HepG2 (cell line): ENCODE measurements around the gene RASA3. TPM values are rescaled to one million over a fixed set of nuclear protein-coding genes. Genes with fewer than 3 reads are reported as not detected.

Experiments
- ATAC-seq: fragments of 200-7000 bp; cut with Tn5 transposase; 3 replicates; pipeline ENCODE4 v1.9.1; 2020; ENCODE audit warnings: mild to moderate bottlenecking, moderate library complexity
- BruUV-seq: library from RNA; stranded (reverse); fragments of 400-500 nt; replicated peaks from 2 replicates; lab custom pipeline; 2021; lab: Mats Ljungman, UMichigan
- CTCF ChIA-PET: fragments of 300-600 bp; formaldehyde crosslinking; extraction: SDS; loops from one replicate; lab custom pipeline; 2021; ENCODE audit warnings: low total read pairs, inconsistent platforms, low intra/inter-chr PET ratio; lab: Yijun Ruan, JAX
- POLR2A ChIA-PET: fragments of 350-600 bp; sonication (Branson Sonifier 250); formaldehyde crosslinking; loops from one replicate; lab custom pipeline; 2020; ENCODE audit warnings: antibody characterized with exemption, inconsistent platforms; lab: Yijun Ruan, JAX
- DNase-seq: peaks from one replicate; pipeline ENCODE4 v3.0.0-alpha.2; 2015; ENCODE audit warnings: low spot score
- FAIRE-seq: peaks from 3 replicates; lab custom pipeline; 2011; peaks lifted over from hg19 to GRCh38; lab: Jason Lieb, UNC
- H2AFZ ChIP-seq: one replicate; pipeline ENCODE4 v1.6.1; 2011; ENCODE audit warnings: low read length, inconsistent platforms
- H3K27ac ChIP-seq: fragments of 300-600 bp; 3 replicates; pipeline ENCODE4 v1.8.0; 2011; ENCODE audit warnings: mixed run types, mild to moderate bottlenecking, mixed read lengths, low read length, inconsistent platforms; ENCODE audit not compliant: insufficient read depth; ENCODE audit errors: extremely low read length
- H3K27me3 ChIP-seq, 2 experiments: fragments of 200-600 bp in 1 of 2; 2 replicates in 1 of 2; 3 replicates in 1 of 2; pipeline versions ENCODE4 v1.6.0 to v1.8.0; 2011; ENCODE audit warnings: low read length in 2 of 2, mild to moderate bottlenecking in 2 of 2, moderate library complexity in 2 of 2, inconsistent platforms in 1 of 2; ENCODE audit not compliant: insufficient read depth in 2 of 2, control insufficient read depth in 1 of 2
- H3K36me3 ChIP-seq, 2 experiments: fragments of 200-600 bp in 1 of 2; replicated peaks in 1 of 2; 2 replicates in 1 of 2; 3 replicates in 1 of 2; pipeline versions ENCODE4 v1.5.1 to v1.8.0; 2011; ENCODE audit warnings: low read length in 2 of 2, inconsistent platforms in 1 of 2; ENCODE audit not compliant: insufficient read depth in 2 of 2, control insufficient read depth in 1 of 2
- H3K4me1 ChIP-seq: 2 replicates; pipeline ENCODE4 v1.5.1; 2012; ENCODE audit warnings: low read length, inconsistent platforms; ENCODE audit not compliant: insufficient read depth
- H3K4me2 ChIP-seq: 2 replicates; pipeline ENCODE4 v1.6.0; 2011; ENCODE audit warnings: low read depth, low read length, inconsistent platforms
- H3K4me3 ChIP-seq, 3 experiments: fragments of 200-600 bp in 1 of 3; sonication (generic), shearing (Covaris generic) in 1 of 3; replicated peaks in 1 of 3; 2 replicates each; pipeline ENCODE4 v1.5.1; 2011 to 2016; ENCODE audit warnings: low read length in 3 of 3, inconsistent platforms in 2 of 3, low read depth in 2 of 3, mild to moderate bottlenecking in 2 of 3, control low read depth in 1 of 3, mixed read lengths in 1 of 3; ENCODE audit not compliant: insufficient read depth in 1 of 3
- H3K79me2 ChIP-seq: one replicate; pipeline ENCODE4 v1.6.1; 2011; ENCODE audit warnings: low read length, inconsistent platforms; ENCODE audit not compliant: insufficient read depth
- H3K9ac ChIP-seq: 2 replicates; pipeline ENCODE4 v1.6.0; 2011; ENCODE audit warnings: mild to moderate bottlenecking, low read depth, low read length, inconsistent platforms; ENCODE audit not compliant: insufficient read depth
- H3K9me3 ChIP-seq: 2 replicates; pipeline ENCODE4 v1.5.1; 2012; ENCODE audit warnings: mild to moderate bottlenecking, low read length
- H4K20me1 ChIP-seq: 2 replicates; pipeline ENCODE4 v1.6.0; 2011; ENCODE audit warnings: inconsistent platforms, mild to moderate bottlenecking, low read length, moderate library complexity; ENCODE audit not compliant: insufficient read depth
- GTF3A ChIP-seq: sonication (generic); formaldehyde crosslinking; conservative IDR thresholded peaks from 2 replicates; pipeline ENCODE4 v1.4.0; 2020; ENCODE audit warnings: mild to moderate bottlenecking, missing genetic modification reagents
- IKZF4 ChIP-seq: sonication (generic); formaldehyde crosslinking; IDR thresholded peaks from 2 replicates; pipeline ENCODE4 v1.5.1; 2020; ENCODE audit warnings: borderline replicate concordance, mild to moderate bottlenecking, low read depth, missing genetic modification reagents; ENCODE audit errors: not compliant biosample characterization
- MIER3 ChIP-seq: IDR thresholded peaks from 2 replicates; pipeline ENCODE4 v1.6.1; 2016; ENCODE audit warnings: missing compliant biosample characterization, borderline replicate concordance
- MYC ChIP-seq: sonication (generic); formaldehyde crosslinking; IDR thresholded peaks from 2 replicates; pipeline ENCODE4 v1.9.0; 2021; ENCODE audit warnings: missing genetic modification reagents, borderline replicate concordance
- NCOA5 ChIP-seq: sonication (generic); formaldehyde crosslinking; IDR thresholded peaks from 2 replicates; pipeline ENCODE4 v1.4.0; 2020; ENCODE audit warnings: missing genetic modification reagents
- NFKB2 ChIP-seq: sonication (generic); formaldehyde crosslinking; IDR thresholded peaks from 2 replicates; pipeline ENCODE4 v1.4.0; 2020; ENCODE audit warnings: missing genetic modification reagents, borderline replicate concordance
- NKX3-1 ChIP-seq: sonication (generic); formaldehyde crosslinking; IDR thresholded peaks from 2 replicates; pipeline ENCODE4 v1.5.0; 2020; ENCODE audit warnings: missing genetic modification reagents
- ZFP36L2 ChIP-seq: sonication (generic); formaldehyde crosslinking; IDR thresholded peaks from 2 replicates; pipeline ENCODE4 v1.4.0; 2020; ENCODE audit warnings: missing genetic modification reagents
- ZNF10 ChIP-seq: sonication (generic); formaldehyde crosslinking; IDR thresholded peaks from 2 replicates; pipeline ENCODE4 v1.4.0; 2020; ENCODE audit warnings: mild to moderate bottlenecking, low read depth, missing genetic modification reagents, borderline replicate concordance
- ZNF383 ChIP-seq: sonication (generic); formaldehyde crosslinking; IDR thresholded peaks from 2 replicates; pipeline ENCODE4 v1.4.0; 2020; ENCODE audit warnings: missing genetic modification reagents, mild to moderate bottlenecking, borderline replicate concordance
- WGBS: methylation state at CpG from one replicate; pipeline ENCODE4 v1.1.6; 2017; ENCODE audit warnings: low lambda C conversion rate; 5-methylcytosine and 5-hydroxymethylcytosine counted together
- in situ Hi-C: cut with HindIII; loops from 2 replicates; pipeline ENCODE4 v1.10.0; 2017; ENCODE audit warnings: low pct_unique_long_range_greater_than_20kb; ENCODE audit not compliant: extremely low pct_ligation_motif_present
- intact Hi-C: fragments of 100-400 bp; cut with micrococcal nuclease; formaldehyde crosslinking; loops from one replicate; pipeline ENCODE4 v1.10.0; 2022; ENCODE audit not compliant: unreplicated experiment
- polyA plus RNA-seq, 8 experiments: library from polyadenylated mRNA; depleted of rRNA in 3 of 8; stranded (reverse) in 7 of 8; unstranded in 1 of 8; fragments of >200 nt; fragmentation: Illumina TruSeq in 4 of 8; extraction: Trizol in 4 of 8; gene quantifications; 2 replicates each; pipeline versions ENCODE4 v1.2.1 to v1.2.3, GENCODE V29; 2011 to 2016; ENCODE audit warnings: low read depth in 4 of 8, missing spikeins in 1 of 8, mixed read lengths in 1 of 8; ENCODE audit not compliant: insufficient read depth in 1 of 8
- total RNA-seq, 5 experiments: library from RNA; depleted of rRNA; stranded (reverse); fragments of >200 nt; fragmentation: Illumina TruSeq; extraction: Trizol; gene quantifications; 2 replicates each; pipeline ENCODE4 v1.2.3, GENCODE V29; 2016; ENCODE audit warnings: low read depth in 1 of 5
- TF ChIP-seq, protein P1 (sequence below): sonication (generic); formaldehyde crosslinking; IDR thresholded peaks from 2 replicates; pipeline ENCODE4 v1.8.1; 2023; ENCODE audit warnings: mild to moderate bottlenecking, inconsistent platforms, moderate library complexity, missing genetic modification reagents, borderline replicate concordance
- TF ChIP-seq, protein P2 (sequence below): sonication (generic); formaldehyde crosslinking; IDR thresholded peaks from 2 replicates; pipeline ENCODE4 v1.4.0; 2020; ENCODE audit warnings: missing genetic modification reagents; ENCODE audit errors: not compliant biosample characterization
- TF ChIP-seq, protein P3 (sequence below): sonication (generic); formaldehyde crosslinking; conservative IDR thresholded peaks from 2 replicates; pipeline ENCODE4 v1.8.1; 2023; ENCODE audit warnings: missing genetic modification reagents

RASA3 gene
- total and polyA plus RNA-seq, 2 of the 13 experiments (the other 11 are each of a cell fraction or from before 2014, with no cell fraction given): 0.05 TPM; not detected in 1

DNA sequence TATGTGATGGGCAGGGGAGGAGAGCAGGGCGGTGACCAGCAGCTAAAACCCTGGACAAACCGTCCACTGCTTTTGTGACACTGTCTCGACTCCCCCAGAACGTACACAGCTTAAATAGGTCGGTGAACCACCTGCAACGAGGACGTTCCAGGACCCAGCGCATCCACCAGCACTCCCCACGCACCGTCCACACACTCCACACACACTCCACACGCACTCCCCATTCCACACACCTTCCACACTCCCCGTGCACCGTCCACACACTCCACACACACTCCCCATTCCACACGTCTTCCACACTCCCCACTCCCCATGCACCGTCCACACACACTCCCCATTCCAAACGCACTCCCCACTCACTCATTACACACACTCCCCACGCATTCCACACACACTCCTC is 120.3 kb downstream of the RASA3 start:
- BruUV-seq: no TSS peak
- no peak for DNase-seq
- no peak for TF ChIP-seq MYC (CRISPR knock-in tag)
- no peak for TF ChIP-seq GTF3A (CRISPR knock-in tag)
- TF ChIP-seq, protein P1, sequence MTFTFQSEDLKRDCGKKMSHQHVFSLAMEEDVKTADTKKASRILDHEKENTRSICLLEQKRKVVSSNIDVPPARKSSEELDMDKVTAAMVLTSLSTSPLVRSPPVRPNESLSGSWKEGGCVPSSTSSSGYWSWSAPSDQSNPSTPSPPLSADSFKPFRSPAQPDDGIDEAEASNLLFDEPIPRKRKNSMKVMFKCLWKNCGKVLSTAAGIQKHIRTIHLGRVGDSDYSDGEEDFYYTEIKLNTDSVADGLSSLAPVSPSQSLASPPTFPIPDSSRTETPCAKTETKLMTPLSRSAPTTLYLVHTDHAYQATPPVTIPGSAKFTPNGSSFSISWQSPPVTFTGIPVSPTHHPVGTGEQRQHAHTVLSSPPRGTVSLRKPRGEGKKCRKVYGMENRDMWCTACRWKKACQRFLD (CRISPR knock-in tag): no peak
- TF ChIP-seq ZFP36L2 (CRISPR knock-in tag): no peak
- no peak for TF ChIP-seq NCOA5 (CRISPR knock-in tag)
- no peak for TF ChIP-seq NFKB2 (CRISPR knock-in tag)
- no peak for TF ChIP-seq NKX3-1 (CRISPR knock-in tag)
- FAIRE-seq: no peak
- Histone ChIP-seq H3K9ac (no peak overlapping the region), H3K4me2 (no peak overlapping the region), H4K20me1 (no peaks in the 10 kb centered on the region), H3K27ac (no peak overlapping the region), H2AFZ (no peak overlapping the region), H3K36me3 (no peaks in the 10 kb centered on the region), H3K9me3 (no peaks in the 10 kb centered on the region), H3K4me3 (no peak overlapping the region), H3K27me3 (peaks cover 6 to 43% of the 10 kb centered on the region in 2 experiments; a peak in 4 of 5 replicates), H3K4me1 (no peaks in the 10 kb centered on the region), H3K79me2 (no peaks in the 10 kb centered on the region)
- ChIA-PET CTCF (no interaction called here), POLR2A (no interaction called here)
- in situ Hi-C loops (no loop called here), intact Hi-C loops (no loop called here)
- no peak for ATAC-seq
- WGBS: 48% methylated on average over 15 of the region's 17 CpGs

DNA sequence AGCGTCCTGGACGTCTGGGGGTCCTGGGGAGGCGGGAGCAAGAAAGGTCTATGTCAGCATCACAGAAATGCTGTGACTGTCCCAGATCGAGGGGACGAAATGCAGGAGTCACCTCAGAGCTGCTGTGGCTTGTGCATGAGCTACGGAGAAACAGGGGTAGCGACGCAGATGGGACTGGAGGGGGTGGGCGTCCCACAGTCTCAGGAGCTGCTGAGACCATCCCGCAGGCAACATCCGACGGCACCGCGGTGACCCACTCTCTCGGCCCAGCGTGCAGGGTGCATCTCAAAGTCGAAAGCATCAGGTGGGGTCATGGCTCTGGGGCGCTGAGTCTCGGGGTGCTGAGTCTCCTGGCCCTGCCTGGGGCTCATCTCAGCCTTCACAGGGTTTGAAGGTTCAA is 121.2 kb downstream of the RASA3 start:
- peaks cover 5 to 34% of the 10 kb centered on the region in 2 experiments; a peak in 3 of 5 replicates for H3K27me3 ChIP-seq
- intact Hi-C loops (no loop called here), in situ Hi-C loops (no loop called here)
- 19% methylated on average over 7 of the region's 19 CpGs for WGBS
- H3K4me3 ChIP-seq: no peak overlapping the region
- DNase-seq (no peak), ATAC-seq (no peak), FAIRE-seq (no peak)
- POLR2A ChIA-PET: no interaction called here
- H3K9me3 ChIP-seq: no peaks in the 10 kb centered on the region
- H3K4me1 ChIP-seq: no peaks in the 10 kb centered on the region
- BruUV-seq: no TSS peak
- H3K36me3 ChIP-seq: no peaks in the 10 kb centered on the region
- H3K9ac ChIP-seq: no peak overlapping the region
- no peaks in the 10 kb centered on the region for H4K20me1 ChIP-seq
- no peak overlapping the region for H3K27ac ChIP-seq
- CTCF ChIA-PET: no interaction called here
- no peak overlapping the region for H3K4me2 ChIP-seq
- no peaks in the 10 kb centered on the region for H3K79me2 ChIP-seq
- H2AFZ ChIP-seq: no peak overlapping the region
- TF ChIP-seq MIER3 (CRISPR knock-in tag): no peak
- TF ChIP-seq, protein P2, sequence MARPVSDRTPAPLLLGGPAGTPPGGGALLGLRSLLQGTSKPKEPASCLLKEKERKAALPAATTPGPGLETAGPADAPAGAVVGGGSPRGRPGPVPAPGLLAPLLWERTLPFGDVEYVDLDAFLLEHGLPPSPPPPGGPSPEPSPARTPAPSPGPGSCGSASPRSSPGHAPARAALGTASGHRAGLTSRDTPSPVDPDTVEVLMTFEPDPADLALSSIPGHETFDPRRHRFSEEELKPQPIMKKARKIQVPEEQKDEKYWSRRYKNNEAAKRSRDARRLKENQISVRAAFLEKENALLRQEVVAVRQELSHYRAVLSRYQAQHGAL: no peak
- no peak for TF ChIP-seq IKZF4 (CRISPR knock-in tag)
- TF ChIP-seq ZNF383 (CRISPR knock-in tag): no peak
- no peak for TF ChIP-seq ZNF10 (CRISPR knock-in tag)
- TF ChIP-seq NKX3-1 (CRISPR knock-in tag): no peak
- no peak for TF ChIP-seq GTF3A (CRISPR knock-in tag)
- TF ChIP-seq, protein P3, sequence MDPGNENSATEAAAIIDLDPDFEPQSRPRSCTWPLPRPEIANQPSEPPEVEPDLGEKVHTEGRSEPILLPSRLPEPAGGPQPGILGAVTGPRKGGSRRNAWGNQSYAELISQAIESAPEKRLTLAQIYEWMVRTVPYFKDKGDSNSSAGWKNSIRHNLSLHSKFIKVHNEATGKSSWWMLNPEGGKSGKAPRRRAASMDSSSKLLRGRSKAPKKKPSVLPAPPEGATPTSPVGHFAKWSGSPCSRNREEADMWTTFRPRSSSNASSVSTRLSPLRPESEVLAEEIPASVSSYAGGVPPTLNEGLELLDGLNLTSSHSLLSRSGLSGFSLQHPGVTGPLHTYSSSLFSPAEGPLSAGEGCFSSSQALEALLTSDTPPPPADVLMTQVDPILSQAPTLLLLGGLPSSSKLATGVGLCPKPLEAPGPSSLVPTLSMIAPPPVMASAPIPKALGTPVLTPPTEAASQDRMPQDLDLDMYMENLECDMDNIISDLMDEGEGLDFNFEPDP (CRISPR knock-in tag): no peak
